HG02943 (cell line): Measurements from ENCODE around the gene USP25.

Experiments
- ATAC-seq: cut with Tn5 transposase; IDR thresholded peaks from one replicate; pipeline ENCODE4 v1.9.1; 2021; ENCODE audit warnings: mild to moderate bottlenecking, low read depth, moderate library complexity; ENCODE audit not compliant: unreplicated experiment

USP25 gene

GRCh38 chr21:15928686-15929425 is 199.1 kb downstream of the USP25 start:
- no peak for ATAC-seq

GRCh38 chr21:15929536-15929935 is 199.8 kb downstream of the USP25 start:
- ATAC-seq = no peak
